ENCODE measurements around the gene SLC5A1. TPM values are rescaled to one million over a fixed set of nuclear protein-coding genes. Genes with fewer than 3 reads are reported as not detected.

SLC5A1 gene
- total and polyA plus RNA-seq, 9 of the 15 experiments (the other 6 are each of a cell fraction or from before 2014, with no cell fraction given): not detected

DNA sequence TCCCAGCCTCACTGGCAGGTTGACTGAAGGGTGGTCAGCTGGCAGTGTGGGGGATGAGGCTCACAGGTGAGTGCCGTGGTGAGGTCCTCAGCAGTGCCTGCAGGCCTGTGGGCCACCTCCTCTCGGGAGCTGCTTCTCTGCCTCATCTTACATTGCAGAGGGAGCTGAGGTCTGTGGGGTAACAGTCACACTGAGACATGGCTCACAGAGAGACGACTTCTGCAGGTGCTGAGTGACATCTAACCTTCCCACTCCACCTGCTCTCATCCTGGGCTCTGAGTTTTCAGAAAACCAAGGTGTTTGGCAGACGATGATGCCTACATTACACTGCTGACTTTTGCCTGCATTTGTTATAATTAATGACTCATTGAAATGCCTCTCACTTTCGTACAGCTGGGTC lies 8.8 kb upstream of the SLC5A1 start:
- H3K9me3 ChIP-seq (replicated peaks; ENCODE audit: control insufficient read depth, insufficient read depth, low read depth, low read length): no peaks in the 10 kb centered on the region
- ChIA-PET POLR2A (no interaction called here), CTCF (ENCODE audit: low intra/inter-chr PET ratio) (no interaction called here)
- intact Hi-C loops (cut with micrococcal nuclease) (no loop called here), in situ Hi-C loops (cut with MboI) (no loop called here)
- no peak overlapping the region for H3K9ac ChIP-seq (ENCODE audit: insufficient read depth in 1 of 2, low read depth in 2 of 2, low read length in 2 of 2)
- H3K4me1 ChIP-seq (replicated peaks in 1 of 2; ENCODE audit: control insufficient read depth in 2 of 2, insufficient read depth in 2 of 2, low read length in 2 of 2): no peaks in the 10 kb centered on the region
- no TSS peak for BruUV-seq (replicated peaks)
- H3K27me3 ChIP-seq (ENCODE audit: control insufficient read depth in 2 of 2, insufficient read depth in 2 of 2, low read length in 2 of 2): no peaks in the 10 kb centered on the region
- no peaks in the 10 kb centered on the region for H3K36me3 ChIP-seq (ENCODE audit: control insufficient read depth, insufficient read depth, low read length)
- H2AFZ ChIP-seq (ENCODE audit: low read depth, low read length): no peak overlapping the region
- DNase-seq (ENCODE audit: extremely low read depth in 1 of 4, low spot score in 3 of 4) (no peak), ATAC-seq (no peak), FAIRE-seq (no peak)
- no peak for TF ChIP-seq RHOXF2B (CRISPR knock-in tag; conservative IDR thresholded peaks at IDR 0.05)
- TF ChIP-seq, protein P1, sequence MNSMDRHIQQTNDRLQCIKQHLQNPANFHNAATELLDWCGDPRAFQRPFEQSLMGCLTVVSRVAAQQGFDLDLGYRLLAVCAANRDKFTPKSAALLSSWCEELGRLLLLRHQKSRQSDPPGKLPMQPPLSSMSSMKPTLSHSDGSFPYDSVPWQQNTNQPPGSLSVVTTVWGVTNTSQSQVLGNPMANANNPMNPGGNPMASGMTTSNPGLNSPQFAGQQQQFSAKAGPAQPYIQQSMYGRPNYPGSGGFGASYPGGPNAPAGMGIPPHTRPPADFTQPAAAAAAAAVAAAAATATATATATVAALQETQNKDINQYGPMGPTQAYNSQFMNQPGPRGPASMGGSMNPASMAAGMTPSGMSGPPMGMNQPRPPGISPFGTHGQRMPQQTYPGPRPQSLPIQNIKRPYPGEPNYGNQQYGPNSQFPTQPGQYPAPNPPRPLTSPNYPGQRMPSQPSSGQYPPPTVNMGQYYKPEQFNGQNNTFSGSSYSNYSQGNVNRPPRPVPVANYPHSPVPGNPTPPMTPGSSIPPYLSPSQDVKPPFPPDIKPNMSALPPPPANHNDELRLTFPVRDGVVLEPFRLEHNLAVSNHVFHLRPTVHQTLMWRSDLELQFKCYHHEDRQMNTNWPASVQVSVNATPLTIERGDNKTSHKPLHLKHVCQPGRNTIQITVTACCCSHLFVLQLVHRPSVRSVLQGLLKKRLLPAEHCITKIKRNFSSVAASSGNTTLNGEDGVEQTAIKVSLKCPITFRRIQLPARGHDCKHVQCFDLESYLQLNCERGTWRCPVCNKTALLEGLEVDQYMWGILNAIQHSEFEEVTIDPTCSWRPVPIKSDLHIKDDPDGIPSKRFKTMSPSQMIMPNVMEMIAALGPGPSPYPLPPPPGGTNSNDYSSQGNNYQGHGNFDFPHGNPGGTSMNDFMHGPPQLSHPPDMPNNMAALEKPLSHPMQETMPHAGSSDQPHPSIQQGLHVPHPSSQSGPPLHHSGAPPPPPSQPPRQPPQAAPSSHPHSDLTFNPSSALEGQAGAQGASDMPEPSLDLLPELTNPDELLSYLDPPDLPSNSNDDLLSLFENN (IDR thresholded peaks at IDR 0.05; ENCODE audit: low read depth in 2 of 2, low read length in 2 of 2): no peak
- TF ChIP-seq RUNX1 (IDR thresholded peaks at IDR 0.05; ENCODE audit: low read depth): no peak
- TF ChIP-seq ZNF3 (CRISPR knock-in tag; IDR thresholded peaks at IDR 0.05): no peak
- TF ChIP-seq ZNF24 (IDR thresholded peaks at IDR 0.05): no peak
- TF ChIP-seq, protein P2, sequence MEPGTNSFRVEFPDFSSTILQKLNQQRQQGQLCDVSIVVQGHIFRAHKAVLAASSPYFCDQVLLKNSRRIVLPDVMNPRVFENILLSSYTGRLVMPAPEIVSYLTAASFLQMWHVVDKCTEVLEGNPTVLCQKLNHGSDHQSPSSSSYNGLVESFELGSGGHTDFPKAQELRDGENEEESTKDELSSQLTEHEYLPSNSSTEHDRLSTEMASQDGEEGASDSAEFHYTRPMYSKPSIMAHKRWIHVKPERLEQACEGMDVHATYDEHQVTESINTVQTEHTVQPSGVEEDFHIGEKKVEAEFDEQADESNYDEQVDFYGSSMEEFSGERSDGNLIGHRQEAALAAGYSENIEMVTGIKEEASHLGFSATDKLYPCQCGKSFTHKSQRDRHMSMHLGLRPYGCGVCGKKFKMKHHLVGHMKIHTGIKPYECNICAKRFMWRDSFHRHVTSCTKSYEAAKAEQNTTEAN (CRISPR knock-in tag; IDR thresholded peaks at IDR 0.05): no peak
- no peak for TF ChIP-seq SMAD3 (CRISPR knock-in tag; conservative IDR thresholded peaks at IDR 0.05)
- TF ChIP-seq NR2C1 (IDR thresholded peaks at IDR 0.05): no peak
- no peak for TF ChIP-seq NR2C1 (tag; IDR thresholded peaks at IDR 0.05)
- TF ChIP-seq, protein P3, sequence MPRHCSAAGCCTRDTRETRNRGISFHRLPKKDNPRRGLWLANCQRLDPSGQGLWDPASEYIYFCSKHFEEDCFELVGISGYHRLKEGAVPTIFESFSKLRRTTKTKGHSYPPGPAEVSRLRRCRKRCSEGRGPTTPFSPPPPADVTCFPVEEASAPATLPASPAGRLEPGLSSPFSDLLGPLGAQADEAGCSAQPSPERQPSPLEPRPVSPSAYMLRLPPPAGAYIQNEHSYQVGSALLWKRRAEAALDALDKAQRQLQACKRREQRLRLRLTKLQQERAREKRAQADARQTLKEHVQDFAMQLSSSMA (CRISPR knock-in tag; IDR thresholded peaks at IDR 0.05): no peak
- no peak for TF ChIP-seq ZNF436 (CRISPR knock-in tag; IDR thresholded peaks at IDR 0.05)
- no peak for TF ChIP-seq TRIM24 (IDR thresholded peaks at IDR 0.05)
- TF ChIP-seq MTA3 (IDR thresholded peaks at IDR 0.05; ENCODE audit: borderline replicate concordance): no peak
- TF ChIP-seq, protein P4, sequence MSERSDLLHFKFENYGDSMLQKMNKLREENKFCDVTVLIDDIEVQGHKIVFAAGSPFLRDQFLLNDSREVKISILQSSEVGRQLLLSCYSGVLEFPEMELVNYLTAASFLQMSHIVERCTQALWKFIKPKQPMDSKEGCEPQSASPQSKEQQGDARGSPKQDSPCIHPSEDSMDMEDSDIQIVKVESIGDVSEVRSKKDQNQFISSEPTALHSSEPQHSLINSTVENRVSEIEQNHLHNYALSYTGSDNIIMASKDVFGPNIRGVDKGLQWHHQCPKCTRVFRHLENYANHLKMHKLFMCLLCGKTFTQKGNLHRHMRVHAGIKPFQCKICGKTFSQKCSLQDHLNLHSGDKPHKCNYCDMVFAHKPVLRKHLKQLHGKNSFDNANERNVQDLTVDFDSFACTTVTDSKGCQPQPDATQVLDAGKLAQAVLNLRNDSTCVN (CRISPR knock-in tag; IDR thresholded peaks at IDR 0.05): no peak
- TF ChIP-seq ZNF197 (CRISPR knock-in tag; IDR thresholded peaks at IDR 0.05; ENCODE audit: low read depth): no peak
- TF ChIP-seq PRPF4 (IDR thresholded peaks at IDR 0.05; ENCODE audit: insufficient read depth, low read depth, low read length, poor library complexity, severe bottlenecking): no peak
- TF ChIP-seq FOSL1 (tag; conservative IDR thresholded peaks at IDR 0.05): no peak
- H3K4me3 ChIP-seq: no peak overlapping the region
- H4K20me1 ChIP-seq (replicated peaks; ENCODE audit: control insufficient read depth, insufficient read depth, low read length): no peaks in the 10 kb centered on the region
- no peaks in the 10 kb centered on the region for H3K9me1 ChIP-seq (ENCODE audit: control insufficient read depth, insufficient read depth, low read length)
- 0% methylated on average over 4 of the region's 5 CpGs for WGBS (ENCODE audit: insufficient coverage, low coverage, missing lambda C conversion rate)
- no peak overlapping the region for H3K4me2 ChIP-seq (ENCODE audit: insufficient read depth, low read length)
- no peaks in the 10 kb centered on the region for H3K79me2 ChIP-seq (ENCODE audit: control insufficient read depth, insufficient read depth, low read length)
- H3K27ac ChIP-seq (ENCODE audit: extremely low read depth, low read depth, low read length): no peak overlapping the region

Measured in K562 (cell line).